PC-3 (cell line): ENCODE measurements around the gene EPB41. TPM values are rescaled to one million over a fixed set of nuclear protein-coding genes. Genes with fewer than 3 reads are reported as not detected.
A peak's percentile ranks its signal among the peaks of the same experiment; 100 is the strongest.

Experiments
- ATAC-seq: fragments of 200-7000 bp; cut with Tn5 transposase; 2 replicates; pipeline ENCODE4 v1.9.1; 2020; ENCODE audit warnings: mild to moderate bottlenecking, moderate library complexity
- Bru-seq: library from RNA; stranded (reverse); fragments of 400-500 nt; gene quantifications from one replicate; lab custom pipeline; 2021; lab: Mats Ljungman, UMichigan
- BruChase-seq, 2 experiments: library from RNA; stranded (reverse); fragments of 400-500 nt; gene quantifications; one replicate each; lab custom pipeline; 2021; lab: Mats Ljungman, UMichigan
- BruUV-seq: library from RNA; stranded (reverse); fragments of 400-500 nt; replicated peaks from 2 replicates; lab custom pipeline; 2021; lab: Mats Ljungman, UMichigan
- CTCF ChIA-PET: fragments of 300-600 bp; sonication (Branson Sonifier 250); formaldehyde crosslinking; loops from one replicate; lab custom pipeline; 2022; ENCODE audit warnings: antibody characterized with exemption; lab: Charles Lee
- POLR2A ChIA-PET: fragments of 300-600 bp; sonication (Branson Sonifier 250); formaldehyde crosslinking; loops from one replicate; lab custom pipeline; 2022; ENCODE audit warnings: antibody characterized with exemption; ENCODE audit not compliant: unreplicated experiment; lab: Charles Lee
- DNase-seq: peaks from one replicate; pipeline ENCODE4 v3.0.0-alpha.2; 2015
- H2AFZ ChIP-seq: fragments of 300-600 bp; sonication (generic); 2 replicates; pipeline ENCODE4 v1.6.0; 2016; ENCODE audit warnings: antibody characterized with exemption, low read length
- H3F3A ChIP-seq: fragments of 300-600 bp; sonication (generic); one replicate; pipeline ENCODE4 v1.6.0; 2017; ENCODE audit warnings: antibody characterized with exemption, low read length, control low read depth, mild to moderate bottlenecking; ENCODE audit not compliant: unreplicated experiment
- H3K27ac ChIP-seq: fragments of 300-600 bp; sonication (generic); 2 replicates; pipeline ENCODE4 v1.5.1; 2016; ENCODE audit warnings: mild to moderate bottlenecking, low read length
- H3K27me3 ChIP-seq: fragments of 300-600 bp; sonication (generic); 2 replicates; pipeline ENCODE4 v1.6.1; 2016; ENCODE audit warnings: low read length, mixed read lengths
- H3K36me3 ChIP-seq: fragments of 300-600 bp; sonication (generic); 2 replicates; pipeline ENCODE4 v1.6.1; 2016; ENCODE audit warnings: low read depth, mixed run types, low read length, mixed read lengths
- H3K4me1 ChIP-seq: fragments of 300-600 bp; sonication (generic); 2 replicates; pipeline ENCODE4 v1.5.1; 2016; ENCODE audit warnings: low read length; ENCODE audit not compliant: insufficient read depth
- H3K4me2 ChIP-seq: fragments of 300-600 bp; sonication (generic); 2 replicates; pipeline ENCODE4 v1.6.0; 2016; ENCODE audit warnings: low read length
- H3K4me3 ChIP-seq: fragments of 300-600 bp; sonication (generic); 2 replicates; pipeline ENCODE4 v1.5.1; 2016; ENCODE audit warnings: mild to moderate bottlenecking, low read length, mixed read lengths
- H3K79me2 ChIP-seq: fragments of 300-600 bp; sonication (generic); 2 replicates; pipeline ENCODE4 v1.6.1; 2017; ENCODE audit warnings: low read length, mixed read lengths
- H3K9ac ChIP-seq: fragments of 300-600 bp; sonication (generic); 2 replicates; pipeline ENCODE4 v1.6.0; 2016; ENCODE audit warnings: mild to moderate bottlenecking, low read length
- H3K9me2 ChIP-seq: fragments of 300-600 bp; sonication (generic); replicated peaks from 2 replicates; pipeline ENCODE4 v1.6.1; 2016; ENCODE audit warnings: mixed run types, low read length, mixed read lengths
- H3K9me3 ChIP-seq: fragments of 300-600 bp; sonication (generic); 2 replicates; pipeline ENCODE4 v1.6.1; 2016; ENCODE audit warnings: low read length, mixed read lengths
- H4K20me1 ChIP-seq: fragments of 300-600 bp; sonication (generic); 2 replicates; pipeline ENCODE4 v1.6.1; 2016; ENCODE audit warnings: low read length, mixed read lengths
- CTCF ChIP-seq: fragments of 300-600 bp; sonication (generic); conservative IDR thresholded peaks from 2 replicates; pipeline ENCODE4 v1.5.1; 2017; ENCODE audit warnings: antibody characterized with exemption, low read depth, mild to moderate bottlenecking, low read length
- EZH2 ChIP-seq: fragments of 300-600 bp; sonication (generic); IDR thresholded peaks from one replicate; pipeline ENCODE4 v1.6.1; 2017; ENCODE audit warnings: antibody characterized with exemption, mild to moderate bottlenecking, low read length; ENCODE audit not compliant: unreplicated experiment
- EZH2phosphoT487 ChIP-seq: fragments of 300-600 bp; sonication (generic); IDR thresholded peaks from 2 replicates; pipeline ENCODE4 v1.6.1; 2018; ENCODE audit warnings: mild to moderate bottlenecking, antibody characterized with exemption, low read length, borderline replicate concordance
- intact Hi-C: fragments of 100-400 bp; cut with micrococcal nuclease; formaldehyde crosslinking; loops from 2 replicates; pipeline ENCODE4 v1.9.0; 2023
- long read RNA-seq: library from polyadenylated mRNA; unstranded; transcript quantifications from one replicate; pipeline ENCODE4 v2.0.0, GENCODE V29; 2021; ENCODE audit not compliant: unreplicated experiment
- total RNA-seq: library from RNA; depleted of rRNA; stranded (reverse); fragments of >200 nt; gene quantifications from 2 replicates; pipeline ENCODE4 v1.2.3, GENCODE V29; 2014; rRNA removed

Gene EPB41
- 41.5 and 44.9 TPM in 2 replicates for total RNA-seq
- Bru-seq, nascent RNA = percentile 70 among the genes with signal in this experiment
- percentile 66 among the genes with signal in this experiment for BruChase-seq, experiment 1, labeled RNA remaining after a 6-hour chase
- percentile 63 among the genes with signal in this experiment for BruChase-seq, experiment 2, labeled RNA remaining after a 2-hour chase
- long read RNA-seq, full-length matches to known transcripts = 2 of 32 reads
- long read RNA-seq, partial matches to known transcripts = 11 of 32 reads
- long read RNA-seq, other reads (novel, unspliced or antisense) = 19 of 32 reads

- ChIA-PET CTCF (interaction anchor here (0.5 to 1.4 kb wide), 4 partner anchors 32 to 285 kb away, joined by 3 to 5 read pairs (median 4); no protein-coding TSS in a partner anchor), POLR2A (interaction anchor here (0.6 to 1.0 kb wide), 2 partner anchors 271 to 882 kb away, joined by 4 to 42 read pairs; partner anchors contain the start of gene TAF12)
- intact Hi-C loops = loop anchor here (1.0 to 5.0 kb wide), 3 partner anchors 58 to 119 kb away; no protein-coding TSS in a partner anchor
- Histone ChIP-seq H3F3A (no peaks in the 10 kb centered on the region), H3K9me3 (no peaks in the 10 kb centered on the region), H3K79me2 (peaks cover 46% of the 10 kb centered on the region), H3K4me3 (peak within 1 kb of the TSS; percentile 75), H3K4me2 (peak within 1 kb of the TSS; percentile 97), H3K36me3 (no peaks in the 10 kb centered on the region), H4K20me1 (no peaks in the 10 kb centered on the region), H3K4me1 (peaks cover 14% of the 10 kb centered on the region), H2AFZ (peak within 1 kb of the TSS; percentile 76), H3K27ac (peak within 1 kb of the TSS; percentile 28), H3K9ac (peak within 1 kb of the TSS; percentile 75), H3K9me2 (no peaks in the 10 kb centered on the region), H3K27me3 (no peaks in the 10 kb centered on the region)
- ATAC-seq (peak; percentile 88), DNase-seq (peak; percentile 92)
- TF ChIP-seq EZH2 (no peak), CTCF (no peak), EZH2phosphoT487 (no peak)
- no TSS peak for BruUV-seq
Measured at GRCh38 chr1:28914228-28915030, at the start of gene EPB41. TSS of gene EPB41 (plus strand) at chr1:28914569. CDS start at chr1:28987438, 72,869 bp downstream.

- Histone ChIP-seq H3K9me3 (no peaks in the 10 kb centered on the region), H3K9me2 (no peaks in the 10 kb centered on the region), H3K27me3 (no peaks in the 10 kb centered on the region; the same call in 1 of the 2 replicates), H3K4me3 (no peak overlapping the region), H3K36me3 (no peaks in the 10 kb centered on the region), H3K4me2 (no peak overlapping the region), H2AFZ (no peak overlapping the region), H3K27ac (no peak overlapping the region), H3K9ac (no peak overlapping the region), H3F3A (no peaks in the 10 kb centered on the region), H3K4me1 (no peaks in the 10 kb centered on the region), H4K20me1 (no peaks in the 10 kb centered on the region), H3K79me2 (no peaks in the 10 kb centered on the region)
- intact Hi-C loops = no loop called here
- no peak for DNase-seq
- BruUV-seq = no TSS peak
- ATAC-seq = no peak
- POLR2A ChIA-PET = no interaction called here
- CTCF ChIA-PET = no interaction called here
- no peak for TF ChIP-seq CTCF
- no peak for TF ChIP-seq EZH2phosphoT487
- TF ChIP-seq EZH2 = no peak
Measured at GRCh38 chr1:28864695-28865094, 49.7 kb upstream of the EPB41 start.
